WI38 (cell line): Measurements from ENCODE around the gene COL4A1.

Experiments
- H3K4me3 ChIP-seq: 2 replicates; pipeline ENCODE4 v1.5.1; 2011; ENCODE audit warnings: low read depth, mild to moderate bottlenecking, control low read depth, low read length
- TF ChIP-seq, protein P1 (sequence below): IDR thresholded peaks from 2 replicates; pipeline ENCODE4 v1.5.1; 2012; ENCODE audit warnings: low read depth, mild to moderate bottlenecking, control low read depth, low read length

COL4A1 gene

DNA sequence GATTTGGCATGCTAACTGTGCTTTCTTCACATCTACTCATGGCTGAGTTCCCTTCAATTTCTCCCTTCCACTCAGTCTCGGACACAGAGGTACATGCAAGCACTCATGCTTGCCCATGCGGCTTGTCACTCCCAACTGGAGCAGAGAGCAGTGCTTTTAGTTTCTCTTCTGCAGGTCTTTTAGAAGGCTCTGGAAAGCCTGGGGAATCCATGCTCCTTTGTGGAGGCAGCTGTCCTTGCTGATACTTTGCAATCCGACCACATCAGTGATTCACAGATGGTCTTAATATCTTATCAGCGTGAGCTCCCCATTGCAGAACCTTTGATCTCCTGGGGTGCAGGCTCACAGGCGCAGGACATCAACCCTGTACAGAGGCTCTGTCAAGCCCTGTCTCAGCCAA, 203.9 kb downstream of the COL4A1 start:
- TF ChIP-seq, protein P1, sequence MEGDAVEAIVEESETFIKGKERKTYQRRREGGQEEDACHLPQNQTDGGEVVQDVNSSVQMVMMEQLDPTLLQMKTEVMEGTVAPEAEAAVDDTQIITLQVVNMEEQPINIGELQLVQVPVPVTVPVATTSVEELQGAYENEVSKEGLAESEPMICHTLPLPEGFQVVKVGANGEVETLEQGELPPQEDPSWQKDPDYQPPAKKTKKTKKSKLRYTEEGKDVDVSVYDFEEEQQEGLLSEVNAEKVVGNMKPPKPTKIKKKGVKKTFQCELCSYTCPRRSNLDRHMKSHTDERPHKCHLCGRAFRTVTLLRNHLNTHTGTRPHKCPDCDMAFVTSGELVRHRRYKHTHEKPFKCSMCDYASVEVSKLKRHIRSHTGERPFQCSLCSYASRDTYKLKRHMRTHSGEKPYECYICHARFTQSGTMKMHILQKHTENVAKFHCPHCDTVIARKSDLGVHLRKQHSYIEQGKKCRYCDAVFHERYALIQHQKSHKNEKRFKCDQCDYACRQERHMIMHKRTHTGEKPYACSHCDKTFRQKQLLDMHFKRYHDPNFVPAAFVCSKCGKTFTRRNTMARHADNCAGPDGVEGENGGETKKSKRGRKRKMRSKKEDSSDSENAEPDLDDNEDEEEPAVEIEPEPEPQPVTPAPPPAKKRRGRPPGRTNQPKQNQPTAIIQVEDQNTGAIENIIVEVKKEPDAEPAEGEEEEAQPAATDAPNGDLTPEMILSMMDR = no peak
- no peak overlapping the region for H3K4me3 ChIP-seq

- TF ChIP-seq, protein P1 = no peak
- no peak overlapping the region for H3K4me3 ChIP-seq
These were observed 204.9 kb downstream of the COL4A1 start for GRCh38 chr13:110102053-110102452.

- no peak overlapping the region for H3K4me3 ChIP-seq
- TF ChIP-seq, protein P1 = no peak
These were observed 207.0 kb downstream of the COL4A1 start for GRCh38 chr13:110099922-110100321.
